ENCODE measurements around the gene ZNF487. TPM values are rescaled to one million over a fixed set of nuclear protein-coding genes. Genes with fewer than 3 reads are reported as not detected.

Gene ZNF487
- total and polyA plus RNA-seq, 2 donors (not counting 1 experiment from before 2014, with no cell fraction given), result 9.8 to 14.8 TPM

DNA sequence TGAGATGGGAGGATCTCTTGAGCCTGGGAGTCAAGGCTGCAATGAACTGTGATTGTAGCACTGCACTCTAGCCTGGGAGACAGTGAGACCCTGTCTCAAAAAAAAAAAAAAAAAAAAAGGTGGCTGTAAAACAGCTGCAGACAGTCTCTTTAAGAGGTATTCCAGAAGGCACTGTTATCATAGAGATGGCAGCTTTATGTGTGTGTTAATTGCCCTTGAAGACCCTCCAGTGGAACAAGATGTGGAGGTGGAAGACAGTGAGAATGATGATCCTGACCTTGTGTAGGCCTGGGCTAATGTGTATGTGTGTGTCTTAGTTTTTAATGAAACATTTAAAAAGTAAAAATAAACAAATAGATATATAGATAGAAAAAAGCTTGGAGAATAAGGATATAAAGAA lies 66.0 kb downstream of the ZNF487 start:
- no peaks in the 10 kb centered on the region for H3K4me1 ChIP-seq (ENCODE audit: control insufficient read depth in 2 of 2, insufficient read depth in 2 of 2, low read length in 2 of 2)
- ATAC-seq (ENCODE audit: low read depth) (no peak), DNase-seq (no peak)
- H3K27me3 Mint-ChIP-seq, result no peaks in the 10 kb centered on the region
- no peak for TF ChIP-seq EZH2 (IDR thresholded peaks at IDR 0.05; ENCODE audit: borderline replicate concordance, insufficient read depth, low read depth, low read length, poor library complexity, severe bottlenecking)
- TF ChIP-seq, protein P1, sequence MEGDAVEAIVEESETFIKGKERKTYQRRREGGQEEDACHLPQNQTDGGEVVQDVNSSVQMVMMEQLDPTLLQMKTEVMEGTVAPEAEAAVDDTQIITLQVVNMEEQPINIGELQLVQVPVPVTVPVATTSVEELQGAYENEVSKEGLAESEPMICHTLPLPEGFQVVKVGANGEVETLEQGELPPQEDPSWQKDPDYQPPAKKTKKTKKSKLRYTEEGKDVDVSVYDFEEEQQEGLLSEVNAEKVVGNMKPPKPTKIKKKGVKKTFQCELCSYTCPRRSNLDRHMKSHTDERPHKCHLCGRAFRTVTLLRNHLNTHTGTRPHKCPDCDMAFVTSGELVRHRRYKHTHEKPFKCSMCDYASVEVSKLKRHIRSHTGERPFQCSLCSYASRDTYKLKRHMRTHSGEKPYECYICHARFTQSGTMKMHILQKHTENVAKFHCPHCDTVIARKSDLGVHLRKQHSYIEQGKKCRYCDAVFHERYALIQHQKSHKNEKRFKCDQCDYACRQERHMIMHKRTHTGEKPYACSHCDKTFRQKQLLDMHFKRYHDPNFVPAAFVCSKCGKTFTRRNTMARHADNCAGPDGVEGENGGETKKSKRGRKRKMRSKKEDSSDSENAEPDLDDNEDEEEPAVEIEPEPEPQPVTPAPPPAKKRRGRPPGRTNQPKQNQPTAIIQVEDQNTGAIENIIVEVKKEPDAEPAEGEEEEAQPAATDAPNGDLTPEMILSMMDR (IDR thresholded peaks at IDR 0.05), result no peak
- no peaks in the 10 kb centered on the region for H3K36me3 ChIP-seq (replicated peaks in 1 of 2; ENCODE audit: control extremely low read depth in 1 of 2, control insufficient read depth in 1 of 2, extremely low read depth in 1 of 2, insufficient read depth in 2 of 2, low read length in 1 of 2)
- intact Hi-C loops (cut with micrococcal nuclease), result no loop called here
- H3K9ac ChIP-seq (ENCODE audit: low read length), result no peak overlapping the region
- no peak overlapping the region for H3K27ac ChIP-seq (ENCODE audit: low read length in 2 of 2)
- no peak overlapping the region for H3K4me3 ChIP-seq (ENCODE audit: control extremely low read depth in 1 of 5, extremely low read depth in 1 of 5, insufficient read depth in 1 of 5, low read depth in 2 of 5, low read length in 4 of 5)
- H3K9me3 ChIP-seq (ENCODE audit: control extremely low read depth in 1 of 3, control insufficient read depth in 2 of 3, insufficient read depth in 1 of 3, low read length in 2 of 3), result peaks cover 0 to 17% (median 0%) of the 10 kb centered on the region in 3 donors
- H3K27me3 ChIP-seq (replicated peaks in 1 of 4; ENCODE audit: control extremely low read depth in 1 of 4, control insufficient read depth in 3 of 4, insufficient read depth in 4 of 4, low read length in 3 of 4), result no peaks in the 10 kb centered on the region
- H3K9me3 Mint-ChIP-seq (ENCODE audit: insufficient read depth), result no peaks in the 10 kb centered on the region
- no peak overlapping the region for H2AFZ ChIP-seq (ENCODE audit: insufficient read depth, low read depth, low read length, poor library complexity, severe bottlenecking)
- H3K27ac Mint-ChIP-seq, result no peak overlapping the region
- no peaks in the 10 kb centered on the region for H3K4me1 Mint-ChIP-seq
- H4K20me1 ChIP-seq (ENCODE audit: control insufficient read depth, insufficient read depth, low read length, poor library complexity, severe bottlenecking), result no peaks in the 10 kb centered on the region
- H3K4me2 ChIP-seq (replicated peaks; ENCODE audit: low read depth, low read length, poor library complexity, severe bottlenecking), result no peak overlapping the region
- POLR2A ChIA-PET, result no interaction called here
- CTCF ChIA-PET, result no interaction called here
- H3K4me3 Mint-ChIP-seq, result no peak overlapping the region
- no peaks in the 10 kb centered on the region for H3K79me2 ChIP-seq (ENCODE audit: control insufficient read depth, insufficient read depth, low read length)

DNA sequence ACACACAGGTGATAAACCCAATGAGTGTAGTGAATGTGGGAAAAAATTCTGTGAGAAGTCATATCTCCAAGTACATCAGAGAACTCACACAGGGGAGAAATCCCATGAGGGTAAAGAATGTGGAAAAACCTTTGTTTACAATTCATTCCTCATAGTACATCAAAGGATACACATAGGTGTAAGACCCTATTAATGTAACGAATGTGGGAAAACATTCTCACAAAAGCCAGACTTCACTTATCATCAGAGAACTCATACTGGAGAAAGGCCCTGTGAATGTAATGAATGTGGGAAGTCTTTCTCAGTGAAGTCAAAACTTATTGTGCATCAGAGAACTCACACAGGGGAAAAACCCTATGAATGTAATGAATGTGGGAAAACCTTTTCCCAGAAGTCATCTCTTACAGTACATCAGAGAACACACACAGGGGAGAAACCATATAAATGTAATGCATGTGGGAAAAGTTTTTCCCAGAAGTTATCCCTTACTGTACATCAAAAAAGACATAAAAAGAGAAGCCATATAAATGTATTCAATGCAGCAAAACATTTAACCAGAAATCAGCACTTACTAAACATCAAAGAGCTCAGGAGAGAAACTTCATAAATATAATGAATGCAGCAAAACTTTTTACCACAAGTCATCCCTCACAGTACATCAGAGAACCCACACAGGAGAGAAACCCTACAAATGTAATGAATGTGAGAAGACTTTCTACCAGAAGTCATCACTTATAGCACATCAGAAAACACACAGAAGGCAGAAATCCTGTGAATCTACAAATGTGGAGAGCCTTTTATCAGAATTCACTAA lies 87.7 kb downstream of the ZNF487 start:
- Histone ChIP-seq H3K9me3 (ENCODE audit: control extremely low read depth in 1 of 3, control insufficient read depth in 2 of 3, insufficient read depth in 1 of 3, low read length in 2 of 3) (peaks cover 10 to 49% (median 20%) of the 10 kb centered on the region in 3 donors), H3K4me3 (ENCODE audit: control extremely low read depth in 1 of 5, extremely low read depth in 1 of 5, insufficient read depth in 1 of 5, low read depth in 2 of 5, low read length in 4 of 5) (no peak overlapping the region), H3K27ac (ENCODE audit: low read length in 2 of 2) (no peak overlapping the region), H3K4me1 (ENCODE audit: control insufficient read depth in 2 of 2, insufficient read depth in 2 of 2, low read length in 2 of 2) (no peaks in the 10 kb centered on the region), H3K36me3 (replicated peaks in 1 of 2; ENCODE audit: control extremely low read depth in 1 of 2, control insufficient read depth in 1 of 2, extremely low read depth in 1 of 2, insufficient read depth in 2 of 2, low read length in 1 of 2) (no peaks in the 10 kb centered on the region), H3K4me2 (replicated peaks; ENCODE audit: low read depth, low read length, poor library complexity, severe bottlenecking) (no peak overlapping the region), H4K20me1 (ENCODE audit: control insufficient read depth, insufficient read depth, low read length, poor library complexity, severe bottlenecking) (no peaks in the 10 kb centered on the region), H2AFZ (ENCODE audit: insufficient read depth, low read depth, low read length, poor library complexity, severe bottlenecking) (no peak overlapping the region), H3K27me3 (replicated peaks in 1 of 4; ENCODE audit: control extremely low read depth in 1 of 4, control insufficient read depth in 3 of 4, insufficient read depth in 4 of 4, low read length in 3 of 4) (no peaks in the 10 kb centered on the region), H3K9ac (ENCODE audit: low read length) (no peak overlapping the region), H3K79me2 (ENCODE audit: control insufficient read depth, insufficient read depth, low read length) (no peaks in the 10 kb centered on the region)
- TF ChIP-seq, protein P1 (IDR thresholded peaks at IDR 0.05), result no peak
- no peak for TF ChIP-seq EZH2 (IDR thresholded peaks at IDR 0.05; ENCODE audit: borderline replicate concordance, insufficient read depth, low read depth, low read length, poor library complexity, severe bottlenecking)
- Mint-ChIP-seq H3K9me3 (ENCODE audit: insufficient read depth) (peaks cover 33% of the 10 kb centered on the region), H3K27me3 (peaks cover 4% of the 10 kb centered on the region), H3K27ac (no peak overlapping the region), H3K4me1 (no peaks in the 10 kb centered on the region), H3K4me3 (no peak overlapping the region)
- ChIA-PET POLR2A (no interaction called here), CTCF (no interaction called here)
- intact Hi-C loops (cut with micrococcal nuclease), result no loop called here
- no CpG with 5 or more reads among the region's 1 CpG for WGBS (ENCODE audit: insufficient coverage)
- DNase-seq (no peak), ATAC-seq (ENCODE audit: low read depth) (no peak)

All from B cell (primary cell).